Neural progenitor cell (in vitro differentiated cells): ENCODE results near the gene HP. TPM values are rescaled to one million over a fixed set of nuclear protein-coding genes. Genes with fewer than 3 reads are reported as not detected.

Experiments
- DNase-seq: peaks from one replicate; pipeline ENCODE4 v3.0.0-alpha.2; 2016; ENCODE audit warnings: low spot score
- H2AFZ ChIP-seq: fragments of 200-600 bp; sonication (generic); replicated peaks from 2 replicates; pipeline ENCODE4 v1.6.1; 2016; ENCODE audit warnings: antibody characterized with exemption
- H3F3A ChIP-seq: fragments of 200-600 bp; sonication (generic); 2 replicates; pipeline ENCODE4 v1.6.1; 2016; ENCODE audit warnings: antibody characterized with exemption, low read depth
- H3K27ac ChIP-seq: fragments of 200-600 bp; sonication (generic); 2 replicates; pipeline ENCODE4 v1.5.1; 2016; ENCODE audit warnings: mild to moderate bottlenecking
- H3K27me3 ChIP-seq: fragments of 200-600 bp; sonication (generic); 2 replicates; pipeline ENCODE4 v1.6.1; 2016; ENCODE audit warnings: mild to moderate bottlenecking, moderate library complexity
- H3K36me3 ChIP-seq: fragments of 200-600 bp; sonication (generic); 2 replicates; pipeline ENCODE4 v1.5.1; 2016
- H3K4me1 ChIP-seq: fragments of 200-600 bp; sonication (generic); 2 replicates; pipeline ENCODE4 v1.6.1; 2016; ENCODE audit warnings: mixed run types
- H3K4me2 ChIP-seq: fragments of 200-600 bp; sonication (generic); 2 replicates; pipeline ENCODE4 v1.6.1; 2016
- H3K4me3 ChIP-seq: fragments of 200-600 bp; sonication (generic); 2 replicates; pipeline ENCODE4 v1.5.1; 2016
- H3K79me2 ChIP-seq: fragments of 200-600 bp; sonication (generic); 2 replicates; pipeline ENCODE4 v1.6.1; 2016; ENCODE audit warnings: low read depth
- H3K9ac ChIP-seq: fragments of 200-600 bp; sonication (generic); 2 replicates; pipeline ENCODE4 v1.6.1; 2016
- H3K9me3 ChIP-seq: fragments of 200-600 bp; sonication (generic); 2 replicates; pipeline ENCODE4 v1.5.1; 2016; ENCODE audit warnings: low read depth
- H4K20me1 ChIP-seq: fragments of 200-600 bp; sonication (generic); 2 replicates; pipeline ENCODE4 v1.6.1; 2016; ENCODE audit warnings: low read depth
- H3K27ac Mint-ChIP-seq: 3 replicates; pipeline ENCODE4 v1.8.0; 2021; ENCODE audit warnings: mixed read lengths
- H3K27me3 Mint-ChIP-seq: 2 replicates; pipeline ENCODE4 v1.8.0; 2022; ENCODE audit warnings: low read depth, mild to moderate bottlenecking, inconsistent platforms, moderate library complexity, mixed read lengths; ENCODE audit not compliant: insufficient read depth
- H3K36me3 Mint-ChIP-seq: 3 replicates; pipeline ENCODE4 v1.8.0; 2021; ENCODE audit warnings: mixed read lengths
- H3K4me1 Mint-ChIP-seq: 3 replicates; pipeline ENCODE4 v1.8.0; 2021; ENCODE audit warnings: mixed read lengths
- H3K4me3 Mint-ChIP-seq: 3 replicates; pipeline ENCODE4 v1.8.0; 2021; ENCODE audit warnings: mild to moderate bottlenecking, moderate library complexity, mixed read lengths
- H3K9me3 Mint-ChIP-seq: 3 replicates; pipeline ENCODE4 v1.8.0; 2020; ENCODE audit warnings: mixed read lengths
- EZH2 ChIP-seq: fragments of 200-600 bp; sonication (generic); IDR thresholded peaks from 2 replicates; pipeline ENCODE4 v1.6.1; 2017; ENCODE audit warnings: antibody characterized with exemption, mild to moderate bottlenecking, moderate library complexity
- EZH2phosphoT487 ChIP-seq: fragments of 200-600 bp; sonication (generic); IDR thresholded peaks from 2 replicates; pipeline ENCODE4 v1.6.1; 2017; ENCODE audit warnings: antibody characterized with exemption
- total RNA-seq: library from RNA; depleted of rRNA; stranded (reverse); fragments of >200 nt; gene quantifications from 2 replicates; pipeline ENCODE4 v1.2.3, GENCODE V29; 2015; ENCODE audit warnings: low replicate concordance
- TF ChIP-seq, protein P1 (sequence below): fragments of 200-600 bp; sonication (generic); IDR thresholded peaks from 2 replicates; pipeline ENCODE4 v1.5.1; 2017; ENCODE audit warnings: antibody characterized with exemption, mild to moderate bottlenecking

Gene HP
- total RNA-seq, 1 donor from 2014 or later, result not detected

- Histone ChIP-seq H4K20me1 (no peaks in the 10 kb centered on the region), H3K9me3 (no peaks in the 10 kb centered on the region), H3F3A (peaks cover 3% of the 10 kb centered on the region), H3K9ac (no peak overlapping the region), H3K36me3 (no peaks in the 10 kb centered on the region), H3K4me1 (no peaks in the 10 kb centered on the region), H3K27ac (no peak overlapping the region), H3K4me3 (no peak overlapping the region), H2AFZ (no peak overlapping the region), H3K27me3 (no peaks in the 10 kb centered on the region), H3K79me2 (peaks cover 7% of the 10 kb centered on the region), H3K4me2 (no peak overlapping the region)
- Mint-ChIP-seq H3K4me3 (no peak overlapping the region), H3K4me1 (peaks cover 4% of the 10 kb centered on the region), H3K9me3 (no peaks in the 10 kb centered on the region), H3K27ac (no peak overlapping the region), H3K27me3 (peaks cover 6% of the 10 kb centered on the region), H3K36me3 (peaks cover 10% of the 10 kb centered on the region)
- TF ChIP-seq, protein P1, sequence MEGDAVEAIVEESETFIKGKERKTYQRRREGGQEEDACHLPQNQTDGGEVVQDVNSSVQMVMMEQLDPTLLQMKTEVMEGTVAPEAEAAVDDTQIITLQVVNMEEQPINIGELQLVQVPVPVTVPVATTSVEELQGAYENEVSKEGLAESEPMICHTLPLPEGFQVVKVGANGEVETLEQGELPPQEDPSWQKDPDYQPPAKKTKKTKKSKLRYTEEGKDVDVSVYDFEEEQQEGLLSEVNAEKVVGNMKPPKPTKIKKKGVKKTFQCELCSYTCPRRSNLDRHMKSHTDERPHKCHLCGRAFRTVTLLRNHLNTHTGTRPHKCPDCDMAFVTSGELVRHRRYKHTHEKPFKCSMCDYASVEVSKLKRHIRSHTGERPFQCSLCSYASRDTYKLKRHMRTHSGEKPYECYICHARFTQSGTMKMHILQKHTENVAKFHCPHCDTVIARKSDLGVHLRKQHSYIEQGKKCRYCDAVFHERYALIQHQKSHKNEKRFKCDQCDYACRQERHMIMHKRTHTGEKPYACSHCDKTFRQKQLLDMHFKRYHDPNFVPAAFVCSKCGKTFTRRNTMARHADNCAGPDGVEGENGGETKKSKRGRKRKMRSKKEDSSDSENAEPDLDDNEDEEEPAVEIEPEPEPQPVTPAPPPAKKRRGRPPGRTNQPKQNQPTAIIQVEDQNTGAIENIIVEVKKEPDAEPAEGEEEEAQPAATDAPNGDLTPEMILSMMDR, result no peak
- TF ChIP-seq EZH2 (no peak), EZH2phosphoT487 (no peak)
- no peak for DNase-seq
Measured at GRCh38 chr16:72015124-72015523, 39.2 kb upstream of the HP start.

- no peaks in the 10 kb centered on the region for H3K9me3 ChIP-seq
- H2AFZ ChIP-seq, result no peak overlapping the region
- DNase-seq, result no peak
- no peak overlapping the region for H3K4me2 ChIP-seq
- Mint-ChIP-seq H3K9me3 (no peaks in the 10 kb centered on the region), H3K4me3 (no peak overlapping the region), H3K36me3 (peaks cover 18% of the 10 kb centered on the region), H3K4me1 (peaks cover 3% of the 10 kb centered on the region), H3K27me3 (peaks cover 3% of the 10 kb centered on the region), H3K27ac (no peak overlapping the region)
- no peaks in the 10 kb centered on the region for H3K4me1 ChIP-seq
- H3K27me3 ChIP-seq, result no peaks in the 10 kb centered on the region
- no peaks in the 10 kb centered on the region for H3K79me2 ChIP-seq
- no peaks in the 10 kb centered on the region for H4K20me1 ChIP-seq
- H3K27ac ChIP-seq, result no peak overlapping the region
- no peak overlapping the region for H3K9ac ChIP-seq
- TF ChIP-seq EZH2 (no peak), EZH2phosphoT487 (no peak)
- TF ChIP-seq, protein P1, result no peak
- no peaks in the 10 kb centered on the region for H3K36me3 ChIP-seq
- no peak overlapping the region for H3K4me3 ChIP-seq
- H3F3A ChIP-seq, result no peaks in the 10 kb centered on the region
Measured at GRCh38 chr16:72018470-72018869, 35.8 kb upstream of the HP start.

DNA sequence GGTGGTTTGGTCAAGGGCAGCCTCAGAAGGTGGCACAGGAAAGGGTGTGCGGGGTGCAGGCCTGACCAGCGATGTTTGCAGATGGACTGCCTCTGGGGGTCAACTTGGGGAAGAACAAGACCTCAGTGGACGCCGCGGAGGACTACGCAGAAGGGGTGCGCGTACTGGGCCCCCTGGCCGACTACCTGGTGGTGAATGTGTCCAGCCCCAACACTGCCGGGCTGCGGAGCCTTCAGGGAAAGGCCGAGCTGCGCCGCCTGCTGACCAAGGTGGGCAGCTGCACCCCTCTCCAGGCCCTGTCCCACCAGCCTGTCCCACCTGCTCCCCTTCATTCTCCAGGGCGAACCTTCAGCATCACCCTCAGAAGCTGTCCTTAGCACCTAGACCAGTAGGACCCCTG is 33.3 kb upstream of the HP start:
- no peak for TF ChIP-seq EZH2phosphoT487
- TF ChIP-seq, protein P1, result peak; percentile 64
- no peaks in the 10 kb centered on the region for H3K79me2 ChIP-seq
- H3K36me3 Mint-ChIP-seq, result peaks cover 16% of the 10 kb centered on the region
- no peaks in the 10 kb centered on the region for H4K20me1 ChIP-seq
- H3K9me3 ChIP-seq, result no peaks in the 10 kb centered on the region
- H3K4me1 Mint-ChIP-seq, result no peaks in the 10 kb centered on the region
- H3K27ac ChIP-seq, result no peak overlapping the region
- H3K36me3 ChIP-seq, result no peaks in the 10 kb centered on the region
- H3K9me3 Mint-ChIP-seq, result no peaks in the 10 kb centered on the region
- no peaks in the 10 kb centered on the region for H3F3A ChIP-seq
- H3K27me3 Mint-ChIP-seq, result peaks cover 3% of the 10 kb centered on the region
- no peaks in the 10 kb centered on the region for H3K27me3 ChIP-seq
- no peaks in the 10 kb centered on the region for H3K4me1 ChIP-seq
- no peak overlapping the region for H3K27ac Mint-ChIP-seq
- no peak overlapping the region for H3K4me3 ChIP-seq
- no peak overlapping the region for H3K4me2 ChIP-seq
- H3K4me3 Mint-ChIP-seq, result no peak overlapping the region
- H3K9ac ChIP-seq, result no peak overlapping the region
- peak; percentile 65 for DNase-seq
- no peak overlapping the region for H2AFZ ChIP-seq

DNA sequence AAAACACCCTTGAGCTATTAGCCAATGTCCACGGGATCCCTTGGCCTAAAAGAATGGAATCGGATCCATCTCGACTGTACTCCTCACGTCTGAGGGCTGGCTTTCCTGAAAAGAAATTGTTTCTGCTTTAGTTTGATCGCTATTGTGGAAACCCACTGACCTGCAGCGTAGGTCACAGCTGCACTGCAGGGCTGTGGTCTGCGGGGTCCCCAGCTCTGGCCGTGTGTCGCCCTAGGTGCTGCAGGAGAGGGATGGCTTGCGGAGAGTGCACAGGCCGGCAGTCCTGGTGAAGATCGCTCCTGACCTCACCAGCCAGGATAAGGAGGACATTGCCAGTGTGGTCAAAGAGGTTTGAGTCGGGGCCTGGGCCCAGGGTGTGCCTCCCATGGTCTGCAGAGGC is 32.2 kb upstream of the HP start:
- no peak for DNase-seq
- Histone ChIP-seq H3K79me2 (no peaks in the 10 kb centered on the region), H3K9me3 (no peaks in the 10 kb centered on the region), H2AFZ (no peak overlapping the region), H4K20me1 (no peaks in the 10 kb centered on the region), H3F3A (no peaks in the 10 kb centered on the region), H3K4me3 (no peak overlapping the region), H3K4me1 (no peaks in the 10 kb centered on the region), H3K36me3 (no peaks in the 10 kb centered on the region), H3K4me2 (no peak overlapping the region), H3K9ac (no peak overlapping the region), H3K27me3 (no peaks in the 10 kb centered on the region), H3K27ac (no peak overlapping the region)
- H3K27me3 Mint-ChIP-seq, result peaks cover 2% of the 10 kb centered on the region
- TF ChIP-seq EZH2phosphoT487, result no peak
- TF ChIP-seq, protein P1, result no peak
- TF ChIP-seq EZH2, result no peak
- peaks cover 16% of the 10 kb centered on the region for H3K36me3 Mint-ChIP-seq
- no peak overlapping the region for H3K4me3 Mint-ChIP-seq
- no peak overlapping the region for H3K27ac Mint-ChIP-seq
- no peaks in the 10 kb centered on the region for H3K4me1 Mint-ChIP-seq
- no peaks in the 10 kb centered on the region for H3K9me3 Mint-ChIP-seq
